IMR-90 (cell line): ENCODE measurements around the gene PEX6. TPM values are rescaled to one million over a fixed set of nuclear protein-coding genes. Genes with fewer than 3 reads are reported as not detected.

Source experiments
- ATAC-seq: fragments of 200-7000 bp; cut with Tn5 transposase; 2 replicates; pipeline ENCODE4 v1.9.1; 2020; ENCODE audit warnings: low read depth, mild to moderate bottlenecking, moderate library complexity
- BruUV-seq: library from RNA; stranded (reverse); fragments of 400-500 nt; replicated peaks from 2 replicates; lab custom pipeline; 2021; lab: Mats Ljungman, UMichigan
- CTCF ChIA-PET: fragments of 300-600 bp; formaldehyde crosslinking; extraction: SDS; loops from one replicate; lab custom pipeline; 2021; ENCODE audit warnings: antibody characterized with exemption; lab: Yijun Ruan, JAX
- POLR2A ChIA-PET: fragments of 300-600 bp; sonication (Branson Sonifier 250); formaldehyde crosslinking; loops from one replicate; lab custom pipeline; 2022; ENCODE audit warnings: antibody characterized with exemption; ENCODE audit not compliant: unreplicated experiment; lab: Charles Lee
- DNase-seq: peaks from one replicate; pipeline ENCODE4 v3.0.0; 2013
- H2AFZ ChIP-seq: replicated peaks from 2 replicates; pipeline ENCODE3; 2013; ENCODE audit warnings: low read length, mild to moderate bottlenecking; ENCODE audit not compliant: poor library complexity
- H2AK5ac ChIP-seq: 2 replicates; pipeline ENCODE4 v1.6.1; 2013; ENCODE audit warnings: low read depth, low read length, inconsistent platforms
- H2AK9ac ChIP-seq: replicated peaks from 2 replicates; pipeline ENCODE3; 2013; ENCODE audit warnings: mild to moderate bottlenecking, low read depth, low read length, moderate library complexity; ENCODE audit not compliant: poor library complexity
- H2BK120ac ChIP-seq: 2 replicates; pipeline ENCODE4 v1.6.1; 2013; ENCODE audit warnings: low read depth, low read length, inconsistent platforms
- H2BK15ac ChIP-seq: 3 replicates; pipeline ENCODE4 v1.6.1; 2013; ENCODE audit warnings: low read depth, low read length, inconsistent platforms
- H2BK20ac ChIP-seq: 2 replicates; pipeline ENCODE4 v1.6.1; 2013; ENCODE audit warnings: low read depth, mild to moderate bottlenecking, inconsistent platforms, low read length, moderate library complexity
- H2BK5ac ChIP-seq: 2 replicates; pipeline ENCODE4 v1.6.1; 2013; ENCODE audit warnings: mild to moderate bottlenecking, low read depth, low read length, inconsistent platforms; ENCODE audit not compliant: poor library complexity, severe bottlenecking
- H3K14ac ChIP-seq: replicated peaks from 2 replicates; pipeline ENCODE4 v1.6.1; 2013; ENCODE audit warnings: low read depth, low read length, inconsistent platforms
- H3K18ac ChIP-seq: 2 replicates; pipeline ENCODE4 v1.6.1; 2013; ENCODE audit warnings: low read depth, low read length, control low read depth
- H3K23ac ChIP-seq: 2 replicates; pipeline ENCODE4 v1.6.1; 2013; ENCODE audit warnings: low read depth, low read length, inconsistent platforms
- H3K27ac ChIP-seq: 2 replicates; pipeline ENCODE4 v1.5.1; 2013; ENCODE audit warnings: mild to moderate bottlenecking, control low read depth, low read length; ENCODE audit not compliant: insufficient read depth
- H3K27me3 ChIP-seq: 2 replicates; pipeline ENCODE4 v1.6.1; 2013; ENCODE audit warnings: low read length; ENCODE audit not compliant: control insufficient read depth, insufficient read depth
- H3K36me3 ChIP-seq: 2 replicates; pipeline ENCODE4 v1.6.1; 2013; ENCODE audit warnings: low read length, mixed read lengths; ENCODE audit not compliant: control insufficient read depth, insufficient read depth
- H3K4ac ChIP-seq: 2 replicates; pipeline ENCODE4 v1.6.1; 2013; ENCODE audit warnings: low read depth, low read length, inconsistent platforms
- H3K4me1 ChIP-seq: 2 replicates; pipeline ENCODE4 v1.6.1; 2013; ENCODE audit warnings: low read length, mixed read lengths; ENCODE audit not compliant: control insufficient read depth, insufficient read depth
- H3K4me2 ChIP-seq: 2 replicates; pipeline ENCODE4 v1.6.1; 2013; ENCODE audit warnings: low read depth, mild to moderate bottlenecking, control low read depth, low read length, moderate library complexity
- H3K4me3 ChIP-seq: 2 replicates; pipeline ENCODE4 v1.5.1; 2013; ENCODE audit warnings: low read depth, mild to moderate bottlenecking, control low read depth, low read length, moderate library complexity; ENCODE audit not compliant: insufficient read depth
- H3K56ac ChIP-seq: 2 replicates; pipeline ENCODE4 v1.6.1; 2013; ENCODE audit warnings: low read length, inconsistent platforms; ENCODE audit not compliant: insufficient read depth; ENCODE audit errors: extremely low read depth
- H3K79me1 ChIP-seq, 2 experiments: 2 replicates each; pipeline ENCODE4 v1.6.1; 2013; ENCODE audit warnings: low read length in 2 of 2, inconsistent platforms in 1 of 2, low read depth in 1 of 2
- H3K9ac ChIP-seq: 2 replicates; pipeline ENCODE4 v1.6.1; 2013; ENCODE audit warnings: low read depth, low read length, control low read depth
- H3K9me1 ChIP-seq: 2 replicates; pipeline ENCODE4 v1.6.1; 2013; ENCODE audit warnings: low read length, inconsistent platforms; ENCODE audit not compliant: insufficient read depth
- H3K9me3 ChIP-seq: 2 replicates; pipeline ENCODE4 v1.6.1; 2013; ENCODE audit warnings: low read length; ENCODE audit not compliant: control insufficient read depth, insufficient read depth
- H4K20me1 ChIP-seq: 2 replicates; pipeline ENCODE4 v1.6.1; 2013; ENCODE audit warnings: low read length, inconsistent platforms; ENCODE audit not compliant: insufficient read depth
- H4K5ac ChIP-seq: 2 replicates; pipeline ENCODE4 v1.6.1; 2013; ENCODE audit warnings: mild to moderate bottlenecking, low read depth, low read length, control low read depth
- H4K8ac ChIP-seq, 2 experiments: 2 replicates each; pipeline ENCODE4 v1.6.1; 2013; ENCODE audit warnings: low read depth in 2 of 2, low read length in 2 of 2, control low read depth in 1 of 2, inconsistent platforms in 1 of 2
- H4K91ac ChIP-seq: 2 replicates; pipeline ENCODE4 v1.6.1; 2013; ENCODE audit warnings: low read depth, low read length, inconsistent platforms; ENCODE audit not compliant: insufficient read depth
- CEBPB ChIP-seq: IDR thresholded peaks from 2 replicates; pipeline ENCODE4 v1.6.1; 2012; ENCODE audit warnings: low read depth, low read length, improper control_type of control experiment
- CHD1 ChIP-seq: IDR thresholded peaks from 2 replicates; pipeline ENCODE4 v1.6.1; 2012; ENCODE audit warnings: low read depth, low read length, improper control_type of control experiment
- FOS ChIP-seq: fragments of 150-350 bp; IDR thresholded peaks from 2 replicates; pipeline ENCODE4 v1.6.1; 2016; ENCODE audit warnings: low read depth, low read length
- POLR2A ChIP-seq: IDR thresholded peaks from 2 replicates; pipeline ENCODE4 v1.6.1; 2012; ENCODE audit warnings: mild to moderate bottlenecking, low read depth, low read length
- RAD21 ChIP-seq: IDR thresholded peaks from 2 replicates; pipeline ENCODE4 v1.6.1; 2012; ENCODE audit warnings: low read length, improper control_type of control experiment
- RFX5 ChIP-seq: IDR thresholded peaks from 2 replicates; pipeline ENCODE4 v1.8.0; 2012; ENCODE audit warnings: low read depth, mild to moderate bottlenecking, low read length, moderate library complexity
- WGBS, 2 experiments: methylation state at CpG; one replicate each; pipeline versions ENCODE4 v1.1.5 to v1.1.7; 2013; ENCODE audit warnings: missing lambda C conversion rate in 2 of 2; ENCODE audit not compliant: insufficient read length in 1 of 2; ENCODE audit errors: extremely low coverage in 2 of 2; 5-methylcytosine and 5-hydroxymethylcytosine counted together
- dilution Hi-C: fragments of 300-500 bp; cut with HindIII; formaldehyde crosslinking; loops from one replicate; pipeline ENCODE4 v1.14.3; 2018; ENCODE audit warnings: low sequenced_read_pairs; ENCODE audit not compliant: unreplicated experiment
- in situ Hi-C: fragments of 300-500 bp; cut with MboI; formaldehyde crosslinking; loops from 3 replicates; pipeline ENCODE4 v1.14.3; 2019; ENCODE audit warnings: low sequenced_read_pairs, inconsistent platforms, mixed read lengths
- intact Hi-C: fragments of 100-400 bp; cut with micrococcal nuclease; formaldehyde crosslinking; loops from 2 replicates; pipeline ENCODE4 v1.10.0; 2022
- polyA plus RNA-seq, 3 experiments: library from polyadenylated mRNA; depleted of rRNA; stranded (reverse); fragments of >200 nt; gene quantifications; 2 replicates each; pipeline ENCODE4 v1.2.3, GENCODE V29; 2012; ENCODE audit warnings: low replicate concordance in 1 of 3
- total RNA-seq: library from RNA; depleted of rRNA; stranded (reverse); fragments of >200 nt; gene quantifications from 2 replicates; pipeline ENCODE4 v1.2.3, GENCODE V29; 2012
- TF ChIP-seq, protein P1 (sequence below): conservative IDR thresholded peaks from 2 replicates; pipeline ENCODE4 v1.5.1; 2012; ENCODE audit warnings: mild to moderate bottlenecking, low read depth, low read length, improper control_type of control experiment

PEX6 gene
- total and polyA plus RNA-seq, 2 of the 4 experiments (the other 2 are of a cell fraction), result 10.4 to 10.6 TPM

DNA sequence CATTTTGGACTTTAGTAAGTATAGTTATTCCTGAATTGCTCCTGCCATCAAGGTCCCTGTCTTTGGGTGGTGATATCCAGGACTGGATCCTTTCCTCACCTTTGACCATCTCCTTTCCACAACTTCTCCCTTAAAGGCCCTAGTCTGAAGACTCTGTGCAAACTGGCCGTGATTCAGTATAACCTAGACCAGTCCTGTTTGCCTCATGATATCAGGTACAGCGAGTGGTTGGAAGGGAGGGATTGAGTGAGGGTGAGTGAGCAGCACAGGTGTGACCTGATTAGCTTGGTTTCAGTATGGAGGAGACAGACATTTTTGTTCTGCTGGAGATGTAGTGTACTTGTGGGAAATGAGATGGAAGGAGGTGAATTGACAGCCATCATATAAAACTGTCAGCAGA, 40.2 kb upstream of the PEX6 start:
- CTCF ChIA-PET, result no interaction called here
- DNase-seq, result no peak
- no TSS peak for BruUV-seq

More for the DNA sequence above, 40.2 kb upstream of the PEX6 start:
- intact Hi-C loops, result no loop called here
- dilution Hi-C loops, result no loop called here
- no peak for ATAC-seq
- no peak for TF ChIP-seq FOS
- TF ChIP-seq CHD1, result no peak
- no peak for TF ChIP-seq CEBPB
- TF ChIP-seq RFX5, result no peak
- TF ChIP-seq, protein P1, sequence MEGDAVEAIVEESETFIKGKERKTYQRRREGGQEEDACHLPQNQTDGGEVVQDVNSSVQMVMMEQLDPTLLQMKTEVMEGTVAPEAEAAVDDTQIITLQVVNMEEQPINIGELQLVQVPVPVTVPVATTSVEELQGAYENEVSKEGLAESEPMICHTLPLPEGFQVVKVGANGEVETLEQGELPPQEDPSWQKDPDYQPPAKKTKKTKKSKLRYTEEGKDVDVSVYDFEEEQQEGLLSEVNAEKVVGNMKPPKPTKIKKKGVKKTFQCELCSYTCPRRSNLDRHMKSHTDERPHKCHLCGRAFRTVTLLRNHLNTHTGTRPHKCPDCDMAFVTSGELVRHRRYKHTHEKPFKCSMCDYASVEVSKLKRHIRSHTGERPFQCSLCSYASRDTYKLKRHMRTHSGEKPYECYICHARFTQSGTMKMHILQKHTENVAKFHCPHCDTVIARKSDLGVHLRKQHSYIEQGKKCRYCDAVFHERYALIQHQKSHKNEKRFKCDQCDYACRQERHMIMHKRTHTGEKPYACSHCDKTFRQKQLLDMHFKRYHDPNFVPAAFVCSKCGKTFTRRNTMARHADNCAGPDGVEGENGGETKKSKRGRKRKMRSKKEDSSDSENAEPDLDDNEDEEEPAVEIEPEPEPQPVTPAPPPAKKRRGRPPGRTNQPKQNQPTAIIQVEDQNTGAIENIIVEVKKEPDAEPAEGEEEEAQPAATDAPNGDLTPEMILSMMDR, result no peak
- no peak for TF ChIP-seq RAD21
- TF ChIP-seq POLR2A, result no peak
- H3K4me1 ChIP-seq, result peaks cover 14% of the 10 kb centered on the region
- H2BK5ac ChIP-seq, result no peak overlapping the region
- H3K18ac ChIP-seq, result no peak overlapping the region
- no peak overlapping the region for H3K4me2 ChIP-seq
- no peak overlapping the region for H2AK5ac ChIP-seq
- H4K20me1 ChIP-seq, result peaks cover 5% of the 10 kb centered on the region; the same call in 1 of the 2 replicates
- POLR2A ChIA-PET, result no interaction called here
- H3K23ac ChIP-seq, result no peak overlapping the region
- H4K91ac ChIP-seq, result no peak overlapping the region
- in situ Hi-C loops, result no loop called here
- H2BK120ac ChIP-seq, result no peak overlapping the region
- no peak overlapping the region for H2AFZ ChIP-seq
- peaks cover 30% of the 10 kb centered on the region for H3K36me3 ChIP-seq
- H2AK9ac ChIP-seq, result no peak overlapping the region
- no peak overlapping the region for H3K4ac ChIP-seq
- peaks cover 5% of the 10 kb centered on the region for H3K9me1 ChIP-seq
- no peak overlapping the region for H3K56ac ChIP-seq
- H4K5ac ChIP-seq, result no peak overlapping the region
- no peak overlapping the region for H3K4me3 ChIP-seq
- no peak overlapping the region for H3K27ac ChIP-seq
- WGBS, 2 experiments, result no CpG with 5 or more reads among the region's 2 CpGs
- H3K27me3 ChIP-seq, result no peaks in the 10 kb centered on the region
- no peak overlapping the region for H3K9ac ChIP-seq
- no peak overlapping the region for H3K14ac ChIP-seq
- peaks cover 15 to 78% of the 10 kb centered on the region in 2 experiments for H3K79me1 ChIP-seq
- no peak overlapping the region for H2BK15ac ChIP-seq
- no peak overlapping the region for H4K8ac ChIP-seq
- H3K9me3 ChIP-seq, result no peaks in the 10 kb centered on the region
- no peak overlapping the region for H2BK20ac ChIP-seq
